HCEC 1CT (cell line): ENCODE data around the gene RFT1.

Experiments
- DNase-seq: peaks from one replicate; pipeline ENCODE4 v3.0.0-alpha.2; 2017

RFT1 gene

DNA sequence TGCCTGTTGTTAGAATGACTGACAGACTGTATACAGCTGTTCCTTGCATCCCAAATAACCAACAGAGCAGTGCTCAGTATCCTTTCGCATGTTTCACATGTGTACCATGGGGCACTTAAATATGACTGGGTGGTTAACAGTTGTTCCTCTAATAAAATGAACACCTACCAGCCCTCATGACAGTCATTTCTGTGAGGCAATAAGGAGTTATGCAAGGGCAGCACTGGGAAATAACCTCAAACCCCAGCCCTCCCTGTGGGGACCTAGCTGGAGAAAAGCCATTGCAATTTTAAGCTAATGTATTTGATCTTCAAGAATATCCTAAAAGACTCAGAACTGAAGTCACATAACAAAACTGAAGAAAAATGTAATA lies 7.3 kb downstream of the RFT1 start:
- no peak for DNase-seq

DNA sequence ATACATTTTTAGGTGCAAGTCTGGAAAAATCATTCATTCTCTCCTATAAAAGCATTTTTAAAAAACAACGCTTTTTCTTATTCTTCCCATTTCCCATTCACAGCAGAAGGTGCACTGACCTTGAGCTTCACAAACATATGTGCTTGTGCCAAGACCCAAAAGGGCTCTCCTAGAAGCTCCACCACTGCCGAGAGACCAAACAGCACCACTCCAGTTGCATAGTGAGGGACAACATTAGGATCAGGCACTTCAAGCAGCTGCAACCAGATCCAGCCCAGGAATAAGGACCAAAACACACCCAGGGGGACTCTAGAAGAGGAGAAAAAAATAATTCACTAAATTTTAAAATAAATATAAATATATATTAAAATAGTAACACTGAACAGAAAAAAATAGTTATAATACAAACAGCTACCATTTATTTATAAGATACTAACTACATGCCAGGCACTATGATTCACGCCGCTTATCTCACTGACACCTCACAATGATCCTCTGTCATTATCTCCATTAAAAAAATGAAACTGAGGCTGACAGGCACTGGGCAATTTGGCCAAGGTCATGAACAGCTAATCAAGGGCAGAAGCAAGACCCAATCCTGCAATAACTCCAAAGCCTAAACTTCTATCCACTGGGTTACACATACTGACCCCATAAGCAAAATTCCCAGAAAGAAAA lies 7.8 kb downstream of the RFT1 start:
- no peak for DNase-seq

DNA sequence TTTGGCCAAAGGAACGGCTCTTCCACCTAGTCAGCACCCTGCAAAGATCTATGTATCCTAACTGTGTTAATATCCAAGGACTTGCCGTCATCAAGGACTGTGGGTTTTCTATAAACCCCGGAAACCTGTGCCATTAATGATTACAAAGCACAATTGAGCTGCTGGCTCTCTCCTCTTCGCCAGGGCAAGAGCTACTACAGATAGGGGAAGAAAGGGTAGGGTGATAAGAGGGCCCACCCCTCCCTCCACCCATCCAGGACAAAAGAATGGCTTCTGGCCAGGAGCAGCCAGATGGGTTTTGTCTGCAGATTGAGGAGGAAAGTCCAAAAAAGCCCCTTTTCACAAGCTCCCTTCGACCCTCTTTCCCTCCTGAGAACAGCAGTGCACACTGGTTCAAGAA lies 9.9 kb downstream of the RFT1 start:
- DNase-seq = no peak

DNA sequence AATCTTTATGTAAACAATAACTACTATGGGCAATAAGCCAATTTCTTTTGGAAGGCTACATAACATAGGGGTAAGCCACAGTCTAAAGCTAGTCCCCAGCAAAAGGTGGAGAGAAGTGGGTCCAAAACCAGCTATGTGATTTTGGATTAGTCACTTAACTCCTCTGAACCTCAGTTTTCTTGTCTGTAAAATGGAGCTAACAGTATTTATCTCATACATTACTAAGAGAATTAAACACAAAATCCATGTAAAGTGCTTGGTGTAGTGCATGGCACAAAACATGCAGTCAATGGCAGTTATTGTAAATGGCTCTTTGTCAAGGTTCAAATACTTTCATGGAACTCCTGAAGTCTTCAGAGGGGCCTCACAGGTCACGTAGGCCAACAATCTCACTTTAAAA lies 13.3 kb downstream of the RFT1 start:
- no peak for DNase-seq

DNA sequence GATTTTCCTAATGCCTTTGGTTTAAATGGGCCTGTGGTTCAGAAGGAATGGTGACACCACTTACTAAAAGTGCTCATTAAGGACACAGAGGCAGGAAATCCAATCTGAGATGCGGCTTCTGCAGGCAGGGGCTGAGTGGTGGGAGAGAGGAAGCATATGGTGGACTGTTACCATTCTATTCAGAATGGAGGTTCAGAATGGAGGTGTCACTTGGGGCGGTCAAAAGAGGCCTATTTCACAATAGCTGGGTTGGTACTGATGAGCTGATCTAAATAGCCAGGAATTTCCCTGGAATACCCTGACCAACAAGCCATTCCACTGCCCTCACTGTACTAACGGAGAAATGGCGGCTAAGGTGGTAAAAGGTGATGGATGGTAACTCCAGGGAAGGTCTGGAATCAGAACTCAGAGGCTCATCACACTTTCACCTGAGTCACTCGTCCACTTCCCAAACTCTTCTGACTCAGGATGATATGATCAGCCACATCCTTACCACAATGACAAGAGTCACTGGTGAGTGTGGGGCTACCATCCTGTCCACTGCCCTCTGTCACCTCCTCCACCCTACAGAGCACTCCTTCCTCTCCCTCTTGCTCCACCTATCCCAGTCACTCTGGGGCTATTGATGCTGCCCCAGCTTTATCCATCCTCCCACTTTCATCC lies 15.7 kb downstream of the RFT1 start:
- DNase-seq = peak; percentile 41

DNA sequence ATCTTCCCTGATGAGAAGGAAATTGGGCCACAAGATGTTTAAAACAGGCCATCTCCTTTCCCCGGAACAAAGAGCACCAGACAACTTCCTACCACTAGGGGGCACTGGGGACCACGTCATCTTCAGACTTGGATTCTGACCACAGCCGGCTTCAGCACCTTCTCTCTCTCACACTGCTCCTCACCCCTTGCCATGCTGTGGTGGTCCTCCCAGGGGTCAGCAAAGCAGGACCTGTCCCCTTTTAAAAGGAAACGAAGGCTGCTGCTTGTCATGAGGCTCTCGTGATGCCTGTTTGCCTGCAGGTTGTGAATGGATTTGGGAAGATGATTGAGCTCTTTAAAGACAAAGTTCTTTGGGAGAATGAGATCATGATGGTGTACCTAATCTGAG lies 16.2 kb downstream of the RFT1 start:
- peak; percentile 70 for DNase-seq

DNA sequence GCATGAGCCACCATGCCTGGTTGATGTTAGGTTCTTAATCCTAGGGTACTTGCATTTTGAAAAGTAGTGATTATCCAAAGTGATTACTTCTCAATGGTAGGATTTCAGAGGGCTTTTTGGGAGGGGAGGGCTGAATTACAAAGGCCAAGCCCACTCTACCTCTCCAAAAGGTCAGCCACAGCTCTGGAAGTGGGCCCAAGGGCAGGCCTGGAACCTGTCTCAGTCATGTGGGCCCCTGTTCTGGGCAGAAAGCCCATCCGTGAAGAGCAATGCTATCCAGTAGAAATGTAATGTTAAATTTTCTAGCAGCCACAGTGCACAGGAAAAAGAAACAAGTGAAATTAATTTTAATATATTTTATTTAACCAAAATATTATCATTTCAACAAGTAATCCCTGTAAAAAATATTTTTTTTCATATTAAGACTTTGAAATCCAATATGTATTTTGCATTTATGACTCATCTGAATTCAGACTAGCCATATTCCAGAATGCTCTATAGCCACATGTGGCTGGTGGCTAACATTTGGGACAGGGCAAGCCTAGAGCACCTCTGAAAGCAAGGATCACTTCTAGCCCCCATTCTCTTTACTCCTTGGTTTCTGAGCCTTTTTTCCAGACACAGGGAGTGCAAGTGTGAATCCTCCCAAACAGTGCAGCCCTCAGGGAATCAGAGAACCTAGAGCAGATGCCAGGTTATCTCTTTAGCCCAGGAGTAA lies 16.8 kb downstream of the RFT1 start:
- no peak for DNase-seq

DNA sequence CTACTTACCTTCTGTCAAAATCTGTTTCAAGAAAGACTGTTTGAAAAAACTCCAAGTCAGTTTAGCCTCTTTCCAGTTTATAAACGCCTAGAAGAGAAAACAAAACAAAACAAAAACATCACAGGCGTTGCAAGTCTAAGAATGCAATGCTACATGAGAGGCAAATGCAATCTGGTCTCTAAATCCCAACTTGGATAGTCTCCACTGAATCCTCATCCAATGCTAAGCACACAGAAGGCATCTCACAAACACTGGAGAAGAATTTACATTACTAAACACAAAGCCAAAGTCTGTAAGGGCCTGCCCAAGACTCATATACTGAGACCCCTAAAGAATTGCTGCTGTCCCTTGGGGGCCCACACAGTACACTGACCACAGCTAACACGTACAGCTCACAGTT lies 18.4 kb downstream of the RFT1 start:
- no peak for DNase-seq

DNA sequence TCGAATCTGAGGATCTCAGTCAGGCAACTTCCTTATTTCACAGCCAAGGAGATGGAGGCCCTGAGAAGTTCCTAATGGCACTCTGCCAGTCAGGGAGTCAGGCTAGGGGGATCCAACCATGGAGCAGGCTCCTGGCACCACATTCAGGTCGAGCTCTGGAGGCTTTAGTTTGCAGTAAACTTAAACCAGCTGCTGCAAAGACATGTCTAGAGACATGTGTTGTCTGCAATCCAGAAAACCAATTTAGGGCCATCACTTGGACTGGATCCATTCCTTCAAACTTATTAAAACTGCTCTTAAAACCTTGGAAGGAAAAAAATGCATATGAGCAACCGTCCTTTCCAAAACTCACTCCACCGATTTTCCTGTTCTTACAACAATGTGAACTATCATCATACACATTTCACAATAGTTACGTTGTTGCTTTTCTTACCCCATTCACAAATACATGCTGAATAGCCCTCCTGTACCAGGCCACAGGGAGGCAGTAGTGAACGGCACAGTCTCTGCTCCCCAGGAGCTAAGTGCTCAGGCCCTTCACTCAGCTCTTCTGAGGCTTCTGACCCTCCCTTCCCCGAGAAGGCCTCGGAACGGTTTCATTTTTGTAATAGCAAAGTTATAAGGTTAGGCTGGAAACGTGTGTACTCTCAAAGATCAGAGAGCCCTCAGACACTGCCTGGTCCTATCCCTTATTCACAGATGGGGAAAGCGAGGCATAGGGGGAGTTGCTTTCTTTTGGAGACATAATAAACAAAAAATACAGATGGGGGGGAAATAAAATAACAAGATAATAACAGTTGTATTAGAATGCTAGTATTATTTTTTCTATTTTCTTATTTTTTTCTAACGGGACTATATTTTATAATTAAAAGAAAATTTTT lies 20.1 kb downstream of the RFT1 start:
- DNase-seq = peak; percentile 77

DNA sequence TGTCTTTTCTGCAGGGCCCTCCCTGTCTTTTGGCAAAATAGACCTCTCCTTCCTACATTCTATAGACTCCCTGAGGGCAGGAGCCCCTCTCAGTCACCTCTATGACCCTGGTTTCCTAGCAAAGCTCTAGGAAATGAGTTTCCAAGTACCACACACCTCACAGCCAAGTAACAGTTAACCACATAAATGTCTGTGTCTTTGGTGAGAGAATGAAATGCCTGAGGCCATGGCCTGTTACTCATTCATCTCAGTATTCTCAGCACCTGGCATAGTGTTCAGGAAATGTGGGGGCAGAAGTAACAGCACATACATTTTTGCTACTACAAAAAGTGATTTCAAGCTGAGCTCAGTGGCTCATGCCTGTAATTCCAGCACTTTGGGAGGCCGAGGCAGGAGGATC lies 21.0 kb downstream of the RFT1 start:
- peak; percentile 54 for DNase-seq

DNA sequence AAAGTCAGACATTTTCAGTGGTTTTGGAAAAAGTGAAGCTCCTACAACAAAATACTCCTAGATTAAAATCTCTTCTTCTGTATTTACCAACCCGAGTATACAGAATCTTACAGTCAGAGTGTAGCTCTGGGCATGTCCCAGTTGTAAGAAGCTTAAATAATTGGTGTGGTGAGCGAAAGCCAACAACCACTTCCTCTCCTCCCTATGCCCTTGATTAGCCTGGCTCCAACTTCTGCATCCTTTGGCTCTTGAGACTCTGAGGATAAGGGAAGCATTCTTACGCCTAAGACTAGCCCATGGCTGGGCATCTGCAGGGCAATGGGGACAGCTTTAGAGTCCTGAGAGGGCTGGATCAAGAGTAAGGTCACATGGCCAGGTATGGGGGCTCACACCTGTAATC lies 25.5 kb downstream of the RFT1 start:
- DNase-seq = no peak

DNA sequence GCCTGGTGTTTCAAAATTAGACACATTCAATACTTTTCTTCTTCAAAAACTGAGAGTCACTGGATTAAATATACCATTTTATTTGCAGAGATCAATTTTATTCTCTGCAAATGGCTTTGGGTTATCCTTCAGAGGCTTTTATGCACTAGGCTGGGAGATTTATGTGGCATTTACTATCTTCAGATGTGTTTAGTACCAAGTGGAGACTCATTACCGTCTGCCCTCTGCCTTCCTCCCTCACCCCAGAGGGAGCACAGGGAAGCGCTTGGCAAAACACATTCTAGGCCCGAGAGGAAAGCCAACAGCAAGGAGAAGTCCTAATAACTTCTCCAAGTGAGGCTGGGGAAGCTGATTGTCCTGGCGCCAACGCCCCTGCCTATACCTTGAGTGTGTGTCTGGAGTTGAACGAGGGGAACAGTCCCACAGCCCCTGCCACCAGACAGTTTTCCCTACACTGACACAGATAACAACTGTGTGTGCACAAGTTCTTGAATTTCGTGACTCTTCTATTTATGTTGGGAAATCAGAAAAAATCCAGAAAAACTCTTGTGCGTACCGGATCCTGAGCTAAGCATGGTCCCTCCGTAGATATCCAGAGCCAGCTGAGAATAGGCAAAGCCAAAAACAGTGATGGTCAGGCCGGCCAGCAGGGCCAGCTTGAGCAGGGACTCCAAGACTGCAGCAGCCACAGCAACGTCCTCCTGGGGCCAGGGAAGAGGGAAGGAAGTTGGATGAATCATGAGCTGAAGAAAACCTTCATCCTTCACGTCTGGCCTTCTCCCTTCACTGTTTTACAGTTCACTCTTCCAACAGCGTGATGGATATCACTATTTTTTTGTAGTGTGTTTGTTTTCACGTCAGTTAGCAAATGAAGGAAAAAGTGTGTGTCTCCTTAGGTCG lies 26.6 kb downstream of the RFT1 start:
- DNase-seq = no peak

DNA sequence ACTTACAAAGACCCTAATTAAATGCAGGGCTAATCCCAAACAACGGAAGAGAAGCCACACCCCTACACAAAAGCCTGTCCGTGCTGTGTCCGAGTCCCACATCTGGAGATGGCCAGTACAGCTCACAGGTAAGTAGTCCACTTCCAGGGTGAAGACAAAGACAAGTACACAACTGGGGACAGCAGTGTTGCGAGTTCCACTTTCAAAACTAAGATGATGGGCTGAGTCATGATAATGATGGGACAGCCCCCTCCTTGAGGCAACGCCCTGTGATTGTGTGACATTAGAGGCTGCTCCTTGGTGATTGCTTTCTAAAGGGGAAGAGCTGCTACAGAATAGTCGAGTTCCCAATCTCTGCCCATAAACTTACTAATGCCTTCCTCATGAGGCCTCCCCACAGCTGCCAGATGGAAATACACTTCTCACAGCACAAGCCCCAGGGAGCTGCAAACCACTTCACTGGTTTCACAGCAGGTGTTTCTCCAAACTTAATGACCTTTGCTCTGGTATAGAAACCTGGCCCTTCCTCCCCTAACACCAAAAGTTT lies 27.6 kb downstream of the RFT1 start:
- no peak for DNase-seq

DNA sequence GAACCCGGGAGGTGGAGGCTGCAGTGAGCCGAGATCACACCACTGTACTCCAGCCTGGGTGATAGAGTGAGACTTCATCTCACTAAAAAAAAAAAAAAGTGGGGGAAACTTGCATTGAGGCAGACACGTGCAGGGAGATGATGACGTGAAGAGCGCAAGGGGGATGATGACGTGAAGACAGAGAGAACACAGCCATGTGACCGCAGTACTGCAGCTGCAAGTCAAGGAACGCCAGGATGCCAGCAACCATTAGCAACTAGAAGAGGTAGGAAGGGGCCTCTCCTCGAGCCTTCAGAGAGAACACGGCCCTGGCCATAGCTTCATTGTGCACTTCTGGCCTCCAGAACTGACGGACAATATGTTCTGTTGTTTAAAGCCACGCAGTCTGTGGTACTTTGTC lies 28.3 kb downstream of the RFT1 start:
- DNase-seq = no peak

DNA sequence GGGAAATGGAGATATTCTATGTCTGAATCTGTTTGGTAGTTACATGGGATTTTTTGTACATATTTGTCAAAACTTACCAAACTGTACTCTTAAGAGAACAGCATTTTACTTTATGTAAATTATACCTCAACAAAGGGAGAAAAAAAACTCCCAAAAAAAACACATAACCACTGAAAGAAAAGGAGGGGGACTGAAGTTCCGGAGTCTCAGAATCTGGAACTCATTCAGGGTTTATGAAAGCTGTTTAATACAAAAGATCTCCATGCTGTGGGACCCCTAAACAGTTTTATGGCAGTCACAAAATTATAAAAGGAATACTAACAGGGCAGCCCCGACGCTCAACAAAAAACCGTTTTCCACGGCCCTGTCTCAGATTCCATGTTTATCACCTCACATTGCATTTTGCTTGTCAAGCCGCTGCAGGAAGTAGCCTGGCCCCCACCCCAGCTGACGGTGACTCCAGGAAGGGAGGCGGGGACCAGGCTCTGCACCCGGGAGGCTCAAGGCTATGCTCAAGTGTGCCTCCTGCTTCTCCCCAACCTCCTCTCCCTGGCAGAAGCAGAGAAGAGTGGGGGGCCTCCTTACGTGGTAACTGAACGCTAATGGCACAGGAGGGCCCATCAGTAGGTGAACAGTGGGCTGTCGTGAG lies 29.3 kb downstream of the RFT1 start:
- no peak for DNase-seq

DNA sequence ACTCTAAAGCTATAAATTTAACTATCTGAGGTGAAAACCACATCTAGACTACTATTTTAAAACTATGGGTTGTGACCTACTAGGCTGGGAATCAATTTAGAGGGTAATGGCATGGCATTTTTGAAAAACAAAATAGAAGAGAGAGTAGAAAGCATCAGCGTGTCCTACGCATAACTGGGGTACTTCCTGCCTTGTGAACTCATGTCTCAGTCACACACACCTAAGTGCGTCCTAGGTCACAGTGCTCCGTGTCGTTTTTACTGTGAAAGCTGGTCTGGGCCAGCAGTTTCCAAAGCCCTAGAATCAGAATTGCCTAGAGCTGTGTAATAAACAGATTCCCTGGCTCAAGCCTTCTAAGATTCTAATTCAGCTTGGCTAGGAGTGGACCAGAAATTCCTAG lies 32.3 kb downstream of the RFT1 start:
- no peak for DNase-seq

DNA sequence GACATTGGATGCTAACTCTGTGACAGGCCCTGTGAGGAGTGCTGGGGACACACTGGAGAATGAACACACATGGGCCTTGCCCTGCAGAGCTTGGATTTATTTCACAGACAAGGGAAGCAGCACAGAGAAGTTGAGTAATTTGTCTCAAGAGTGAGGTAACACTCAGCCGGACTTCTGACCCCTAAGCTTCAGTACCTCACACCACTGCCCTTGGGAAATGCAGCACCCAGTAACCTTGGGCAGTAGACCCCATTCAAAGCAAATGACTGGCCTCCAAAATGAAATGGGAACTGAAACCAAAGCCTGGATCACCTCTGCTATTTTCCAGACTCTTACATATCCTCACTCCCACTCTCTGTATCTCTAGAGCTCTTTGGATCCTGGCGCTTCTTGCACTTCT lies 37.3 kb downstream of the RFT1 start:
- no peak for DNase-seq

DNA sequence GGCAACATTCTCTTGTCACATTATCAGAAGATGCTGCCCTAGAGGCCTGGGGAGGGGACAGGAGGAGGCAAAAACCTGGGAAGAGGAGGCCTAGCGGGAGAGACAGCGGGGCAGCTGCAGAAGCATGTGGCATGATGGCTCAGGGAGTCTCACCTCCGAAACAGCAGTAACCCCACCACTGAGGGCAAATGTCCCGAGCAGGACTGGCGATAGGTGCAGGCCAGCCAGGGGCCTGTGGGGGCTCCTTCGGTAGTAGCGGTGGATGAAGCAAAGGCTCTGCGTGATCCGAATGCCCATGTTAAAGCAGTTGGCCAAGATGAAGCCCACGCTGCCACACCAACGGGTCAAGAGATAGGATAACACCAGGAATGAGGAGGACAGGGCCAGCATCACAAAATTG lies 38.0 kb downstream of the RFT1 start:
- no peak for DNase-seq

DNA sequence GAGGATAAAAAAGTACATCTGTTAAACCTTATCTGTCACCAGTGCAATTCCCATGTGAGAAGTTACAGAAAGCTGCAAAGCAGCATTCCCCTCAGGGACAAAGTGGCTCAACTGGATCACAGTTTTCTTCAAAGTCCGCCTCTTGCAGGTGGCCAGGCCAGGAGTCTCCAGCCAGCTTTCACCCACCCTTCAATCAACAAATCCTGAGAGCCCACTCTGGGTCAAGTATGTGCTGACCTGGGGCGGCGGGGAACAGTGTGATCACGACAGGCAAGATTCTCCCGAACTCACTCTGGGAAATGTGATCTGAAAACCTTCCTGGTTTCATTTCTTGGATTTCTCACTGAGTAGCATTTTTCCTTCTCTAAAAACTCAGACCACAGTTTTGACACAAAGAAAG lies 39.2 kb downstream of the RFT1 start:
- no peak for DNase-seq

DNA sequence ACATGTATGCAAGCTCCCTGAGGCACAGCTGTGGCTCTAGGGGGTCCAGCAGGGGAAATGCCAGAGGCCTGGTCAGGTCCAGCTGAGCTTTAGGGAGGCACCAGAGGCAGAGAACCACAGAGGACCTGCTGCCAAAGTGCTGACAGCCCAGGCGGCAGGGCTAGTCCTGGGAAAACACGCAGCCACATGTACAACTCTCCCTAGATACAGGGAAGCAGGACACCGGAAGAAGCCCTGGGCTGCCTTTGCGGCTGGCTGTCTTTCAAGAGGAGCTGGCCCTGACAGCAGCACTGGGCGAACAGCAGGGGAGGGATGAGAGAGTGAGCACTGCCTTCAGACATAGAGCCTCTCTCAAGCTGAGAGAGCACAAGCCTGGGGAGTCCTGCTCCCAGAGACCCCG lies 40.7 kb downstream of the RFT1 start:
- no peak for DNase-seq

DNA sequence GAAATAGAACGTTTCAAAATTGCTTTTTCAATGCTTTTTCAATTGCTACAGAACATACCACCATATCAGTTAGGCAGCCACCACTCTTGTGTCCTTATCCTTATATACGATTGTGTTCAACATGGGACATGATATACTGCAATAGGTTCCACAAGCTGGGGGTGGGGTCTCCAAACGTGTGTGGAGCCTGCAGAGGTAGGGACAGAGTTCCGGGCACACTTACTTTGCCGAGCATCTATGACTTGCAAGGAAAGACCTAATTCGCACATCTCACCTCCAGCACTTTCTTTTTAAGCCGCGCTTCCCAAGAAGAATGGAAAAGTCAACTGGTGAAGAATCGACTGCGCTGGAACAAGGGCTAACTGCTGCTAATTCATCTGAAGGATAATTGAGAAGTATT lies 44.8 kb downstream of the RFT1 start:
- DNase-seq = no peak
